NB4 (cell line): ENCODE results near the gene ADRA2A.

Experiments used
- POLR2A ChIP-seq: IDR thresholded peaks from 2 replicates; pipeline ENCODE4 v1.6.1; 2011; ENCODE audit warnings: mild to moderate bottlenecking; ENCODE audit not compliant: insufficient read length; ENCODE audit errors: extremely low read depth
- TF ChIP-seq, protein P1 (sequence below): IDR thresholded peaks from one replicate; pipeline ENCODE4 v1.5.1; 2012; ENCODE audit warnings: low read depth, low read length

DNA sequence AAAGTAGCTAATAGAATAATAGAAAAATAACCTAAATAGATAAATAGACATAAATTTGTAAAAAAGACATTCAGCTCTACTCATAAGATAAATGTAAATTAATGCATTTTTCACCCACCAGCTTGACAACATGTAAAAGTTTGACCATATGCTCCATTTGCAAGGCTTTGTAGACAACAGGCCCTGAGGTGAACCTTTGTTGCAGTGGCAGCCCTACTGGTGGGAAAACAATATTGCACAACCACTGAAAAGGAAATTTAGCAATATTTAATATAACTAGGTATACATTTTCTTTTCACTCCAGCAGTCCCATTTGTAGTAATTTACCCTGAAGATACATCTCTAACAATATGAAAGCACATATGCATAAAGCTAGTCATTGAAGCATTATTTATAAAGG lies 39.0 kb upstream of the ADRA2A start:
- no peak for TF ChIP-seq POLR2A
- TF ChIP-seq, protein P1, sequence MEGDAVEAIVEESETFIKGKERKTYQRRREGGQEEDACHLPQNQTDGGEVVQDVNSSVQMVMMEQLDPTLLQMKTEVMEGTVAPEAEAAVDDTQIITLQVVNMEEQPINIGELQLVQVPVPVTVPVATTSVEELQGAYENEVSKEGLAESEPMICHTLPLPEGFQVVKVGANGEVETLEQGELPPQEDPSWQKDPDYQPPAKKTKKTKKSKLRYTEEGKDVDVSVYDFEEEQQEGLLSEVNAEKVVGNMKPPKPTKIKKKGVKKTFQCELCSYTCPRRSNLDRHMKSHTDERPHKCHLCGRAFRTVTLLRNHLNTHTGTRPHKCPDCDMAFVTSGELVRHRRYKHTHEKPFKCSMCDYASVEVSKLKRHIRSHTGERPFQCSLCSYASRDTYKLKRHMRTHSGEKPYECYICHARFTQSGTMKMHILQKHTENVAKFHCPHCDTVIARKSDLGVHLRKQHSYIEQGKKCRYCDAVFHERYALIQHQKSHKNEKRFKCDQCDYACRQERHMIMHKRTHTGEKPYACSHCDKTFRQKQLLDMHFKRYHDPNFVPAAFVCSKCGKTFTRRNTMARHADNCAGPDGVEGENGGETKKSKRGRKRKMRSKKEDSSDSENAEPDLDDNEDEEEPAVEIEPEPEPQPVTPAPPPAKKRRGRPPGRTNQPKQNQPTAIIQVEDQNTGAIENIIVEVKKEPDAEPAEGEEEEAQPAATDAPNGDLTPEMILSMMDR, result no peak
